CD4-positive, alpha-beta T cell treated with Interleukin-6 at 100 ng/mL for 8 hours (primary cell): ENCODE data around the gene MACROD2.
"Not testable (repeated sequence)": the region's sequence is repeated elsewhere in the genome, so short reads cannot be mapped to it uniquely, and the experiment has no call there.

Source experiments
- DNase-seq: peaks from one replicate; pipeline ENCODE4 v3.0.0-alpha.2; 2020; ENCODE audit warnings: mixed read lengths, low spot score

Gene MACROD2

DNA sequence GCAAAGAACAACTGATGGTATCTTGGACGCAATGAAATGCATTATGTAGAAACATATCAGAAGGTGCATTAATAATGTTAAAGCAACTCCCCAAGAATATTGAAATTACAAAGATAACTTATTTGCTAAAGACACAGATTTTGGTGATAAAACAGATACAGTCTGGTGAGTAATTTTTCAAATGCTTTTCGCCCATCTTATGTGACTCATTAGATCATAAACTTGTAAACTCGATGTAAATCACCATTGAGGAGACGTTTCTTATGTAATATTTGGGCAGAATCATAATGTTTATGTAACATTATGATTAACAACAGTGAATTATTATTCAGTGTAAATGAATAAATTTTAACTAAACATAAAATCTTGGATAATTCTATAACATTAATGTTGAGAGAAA is 1969.8 kb downstream of the MACROD2 start:
- DNase-seq, result no peak

DNA sequence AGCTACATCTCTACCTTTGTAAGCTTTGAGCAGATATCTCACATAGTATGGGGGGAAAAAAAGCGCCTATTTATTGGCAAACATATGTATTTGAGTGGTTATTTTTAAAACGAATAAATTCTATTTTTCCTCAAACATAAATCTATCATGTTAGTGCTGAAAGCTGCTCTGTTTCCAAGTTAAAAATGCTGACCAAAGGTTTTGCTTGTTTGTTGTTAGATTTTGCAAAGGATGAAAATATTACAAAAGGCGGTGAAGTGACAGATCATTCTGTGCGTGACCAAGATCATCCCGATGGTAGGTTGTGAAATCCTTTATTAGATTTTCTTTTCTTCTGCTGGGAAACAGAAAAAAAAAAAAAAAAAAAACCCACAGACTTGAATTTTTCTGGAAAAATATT is 1972.0 kb downstream of the MACROD2 start:
- DNase-seq, result no peak

DNA sequence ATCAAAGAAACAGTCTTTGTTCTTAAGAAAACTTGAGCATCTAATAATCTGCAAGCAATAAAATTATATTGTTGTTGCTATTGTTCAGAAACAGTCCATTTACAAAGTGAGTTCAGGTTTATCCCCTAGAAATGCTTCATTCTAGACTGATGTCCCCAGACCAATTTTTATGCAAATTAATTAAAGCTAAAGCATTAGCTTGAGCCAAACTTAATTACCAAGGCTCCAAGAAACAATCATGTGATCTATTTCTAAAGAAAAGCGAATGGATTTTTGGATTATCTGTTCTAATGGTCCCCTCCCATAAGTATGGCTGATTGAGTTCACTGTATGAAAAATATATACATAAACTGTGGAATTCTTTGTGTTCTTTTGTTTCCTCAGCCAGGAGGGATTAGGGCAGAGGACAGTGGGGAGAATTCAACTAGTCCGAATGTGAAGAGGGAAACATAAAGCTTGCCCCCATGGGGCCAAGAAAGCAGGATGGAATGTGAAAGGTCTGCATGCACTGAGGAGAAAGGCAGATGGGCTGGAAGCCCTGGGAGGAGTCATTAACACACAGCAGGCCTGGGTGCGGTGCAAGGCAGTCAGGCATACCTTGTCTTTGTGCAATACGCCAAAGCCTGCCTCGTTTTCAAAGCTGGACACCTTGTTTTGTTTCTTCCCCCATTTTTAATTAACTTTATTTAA is 1980.9 kb downstream of the MACROD2 start:
- no peak for DNase-seq

DNA sequence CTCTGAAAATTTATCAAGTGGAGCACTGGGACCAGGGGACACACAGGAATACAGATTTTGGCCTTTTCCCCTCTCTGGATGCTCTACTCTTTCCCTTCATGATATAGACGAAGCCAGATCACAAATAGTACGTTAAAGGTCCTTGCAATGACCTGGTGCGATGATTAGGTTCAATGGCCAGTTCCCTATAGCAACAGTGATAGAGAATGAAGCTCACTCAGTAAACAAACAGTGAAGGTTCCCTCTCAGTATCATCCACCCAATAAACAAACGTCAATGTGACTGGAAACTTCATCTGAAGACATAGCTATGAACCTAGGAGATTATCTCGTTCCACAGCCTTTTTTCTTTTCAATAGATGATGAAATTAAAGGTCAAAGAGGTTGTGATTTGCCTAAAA is 1981.7 kb downstream of the MACROD2 start:
- no peak for DNase-seq

DNA sequence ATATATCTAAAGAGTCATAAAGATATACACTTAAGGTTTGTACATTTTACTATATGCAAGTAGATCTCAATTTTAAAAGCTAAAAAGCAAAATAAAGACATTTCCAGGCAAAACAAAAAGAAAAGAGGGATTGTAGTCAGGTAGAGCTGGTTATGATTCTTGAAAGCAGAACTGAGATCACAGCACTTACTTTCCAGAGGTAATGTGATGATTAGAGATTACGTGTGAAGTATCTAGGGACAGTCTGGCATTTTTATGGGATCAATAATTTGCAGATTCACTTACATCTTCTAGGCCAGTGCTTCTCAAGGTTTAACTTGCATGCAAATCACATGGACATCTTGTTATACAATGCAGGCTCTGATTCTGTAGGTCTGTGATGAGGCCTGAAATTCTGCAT is 1982.4 kb downstream of the MACROD2 start:
- DNase-seq, result no peak

DNA sequence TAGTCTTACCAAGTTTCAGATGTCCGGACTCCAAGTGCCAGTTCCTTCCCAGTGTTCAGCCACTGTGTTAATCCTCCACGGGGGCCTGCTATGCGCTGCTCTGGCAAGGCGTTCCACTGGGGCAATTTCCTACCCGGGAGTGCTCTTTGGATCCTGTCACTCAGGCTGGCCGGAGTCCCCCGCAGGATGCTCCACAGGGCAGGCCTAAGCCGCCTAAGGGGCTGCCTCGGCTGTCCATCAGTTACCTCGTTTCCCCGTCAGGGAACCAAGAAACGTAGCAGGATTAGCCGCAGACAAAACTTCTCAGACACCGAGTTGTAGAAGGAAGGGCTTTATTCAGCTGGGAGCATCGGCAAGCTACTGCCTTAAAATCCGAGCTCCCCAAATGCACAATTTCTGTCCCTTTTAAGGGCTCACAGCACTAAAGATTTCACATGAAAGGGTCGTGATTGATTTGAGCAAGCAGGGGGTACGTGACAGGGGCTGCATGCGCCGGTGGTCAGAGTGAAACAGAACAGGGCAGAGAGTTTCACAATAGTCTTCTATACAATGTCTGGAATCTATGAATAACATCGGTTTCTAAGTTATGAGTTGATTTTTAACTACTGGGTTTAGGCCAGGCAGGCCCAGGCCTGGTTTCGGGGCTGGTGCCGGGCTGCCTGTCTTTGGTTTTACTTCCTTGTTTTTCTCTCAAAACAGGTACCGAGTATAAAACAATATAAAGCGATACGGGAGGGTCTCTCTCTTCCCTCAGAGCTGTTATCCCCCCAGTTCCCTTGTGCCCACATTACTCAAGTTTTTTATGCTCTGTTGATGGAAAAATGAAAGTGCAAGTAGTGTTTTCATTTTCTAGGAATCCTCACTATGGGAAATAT is 1990.4 kb downstream of the MACROD2 start:
- DNase-seq, result not testable (repeated sequence)

DNA sequence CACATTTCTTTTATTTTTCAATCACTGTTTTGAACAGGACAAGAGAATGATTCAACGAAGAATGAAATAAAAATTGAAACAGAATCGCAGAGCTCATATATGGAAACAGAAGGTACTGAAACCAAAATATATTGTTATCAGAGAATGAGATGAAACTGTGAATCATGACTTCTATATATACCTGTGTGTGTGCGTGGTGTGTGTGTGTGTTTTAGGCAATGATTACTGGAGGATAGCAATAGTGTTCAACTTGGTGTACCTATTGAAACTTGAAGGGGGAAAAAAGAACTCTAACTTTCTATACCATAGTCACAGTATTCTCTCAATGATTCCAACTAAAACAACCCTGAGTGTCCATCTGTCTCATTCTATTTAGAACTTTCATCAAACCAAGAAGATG is 1991.4 kb downstream of the MACROD2 start:
- DNase-seq, result no peak

DNA sequence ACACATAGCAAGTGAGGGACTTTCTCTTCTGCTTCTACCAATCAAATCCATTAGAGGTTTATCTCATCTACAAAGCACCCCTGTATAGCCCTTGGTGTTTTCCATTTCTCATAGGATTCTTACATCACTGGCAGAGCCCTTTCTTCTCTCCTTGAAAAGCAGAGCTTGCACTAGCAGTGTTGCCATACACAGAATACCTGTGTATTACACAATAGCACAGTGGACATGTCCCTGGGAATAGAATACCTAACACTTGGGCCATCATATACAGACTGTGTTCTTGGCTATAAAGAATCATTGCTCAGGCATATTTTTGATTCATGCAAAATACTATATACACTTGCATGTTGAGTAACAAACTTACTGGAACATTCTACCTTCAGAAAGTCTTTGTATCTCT is 1996.0 kb downstream of the MACROD2 start:
- DNase-seq, result no peak

DNA sequence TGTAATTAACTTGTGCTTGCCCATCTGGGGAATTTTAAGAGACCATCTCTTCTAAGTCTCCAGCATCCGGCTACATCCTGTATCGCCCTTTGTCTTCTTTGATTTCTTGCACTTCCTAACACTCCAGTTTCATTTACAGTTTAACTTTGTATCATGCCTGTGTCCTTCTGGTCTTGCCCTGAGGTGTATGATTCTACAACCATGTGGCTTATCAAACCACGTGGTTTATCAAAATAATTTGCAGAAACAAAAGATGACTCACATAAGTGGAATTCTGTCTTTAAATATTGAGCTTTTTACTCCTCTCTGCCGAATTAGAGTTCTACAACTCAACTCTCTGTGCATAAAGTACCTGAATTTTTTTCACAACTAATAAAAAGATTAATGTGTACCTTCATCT is 1997.2 kb downstream of the MACROD2 start:
- no peak for DNase-seq

DNA sequence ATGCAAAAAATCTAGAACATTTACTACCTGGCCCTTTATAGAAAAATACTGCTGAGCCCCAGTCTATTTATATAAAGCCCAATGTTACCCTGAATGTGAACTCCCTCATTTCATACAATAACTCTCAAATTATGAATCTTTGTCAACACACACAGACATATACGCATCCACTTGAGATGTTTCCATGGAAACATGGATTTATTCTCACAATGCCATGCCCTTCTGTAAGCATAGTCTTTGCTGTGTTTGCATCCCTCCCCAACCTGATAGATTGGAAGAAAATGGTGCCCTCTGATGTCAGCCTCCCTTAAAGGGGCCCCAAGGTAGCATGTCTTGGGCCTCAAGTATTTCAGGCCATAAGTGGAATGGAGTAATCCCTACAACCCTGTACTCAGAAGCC is 2004.8 kb downstream of the MACROD2 start:
- no peak for DNase-seq

DNA sequence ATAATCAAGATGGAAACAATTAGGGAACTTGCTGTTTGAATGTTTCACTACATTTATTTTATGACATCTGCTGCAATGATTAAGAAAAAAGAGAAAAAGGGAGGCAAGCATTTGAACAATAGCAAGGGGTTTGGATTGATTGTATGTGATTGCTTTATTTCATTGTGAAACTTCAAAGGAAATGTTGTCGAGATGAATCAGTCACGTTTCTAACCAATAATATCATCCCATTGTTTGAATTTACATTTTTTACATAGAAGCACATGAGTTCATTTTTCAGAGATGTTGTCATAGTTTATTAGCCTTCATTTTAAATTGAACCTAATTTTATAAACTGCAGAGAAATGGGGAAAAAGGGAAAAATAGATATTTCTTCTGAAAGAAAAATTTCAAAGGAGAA is 2006.0 kb downstream of the MACROD2 start:
- DNase-seq, result no peak

DNA sequence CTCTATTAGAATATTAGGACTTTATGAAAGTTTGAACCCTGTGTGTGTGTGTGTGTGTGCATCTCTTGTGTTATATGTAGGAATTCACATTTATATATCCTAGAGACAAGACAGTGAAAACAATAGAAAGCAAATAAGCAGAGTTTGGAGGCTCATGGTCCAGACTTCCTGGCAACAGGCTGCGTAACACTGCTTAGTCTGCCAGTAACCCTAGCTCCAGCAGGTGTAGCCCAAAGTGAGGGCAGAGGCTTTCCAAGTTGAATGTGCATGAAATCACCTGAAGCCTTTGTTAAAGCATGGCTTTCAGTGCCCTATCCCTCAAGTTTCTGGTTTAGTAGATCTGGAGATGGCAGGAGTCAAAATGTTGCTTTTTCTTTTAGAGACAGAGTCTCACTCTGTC is 2008.0 kb downstream of the MACROD2 start:
- DNase-seq, result no peak

DNA sequence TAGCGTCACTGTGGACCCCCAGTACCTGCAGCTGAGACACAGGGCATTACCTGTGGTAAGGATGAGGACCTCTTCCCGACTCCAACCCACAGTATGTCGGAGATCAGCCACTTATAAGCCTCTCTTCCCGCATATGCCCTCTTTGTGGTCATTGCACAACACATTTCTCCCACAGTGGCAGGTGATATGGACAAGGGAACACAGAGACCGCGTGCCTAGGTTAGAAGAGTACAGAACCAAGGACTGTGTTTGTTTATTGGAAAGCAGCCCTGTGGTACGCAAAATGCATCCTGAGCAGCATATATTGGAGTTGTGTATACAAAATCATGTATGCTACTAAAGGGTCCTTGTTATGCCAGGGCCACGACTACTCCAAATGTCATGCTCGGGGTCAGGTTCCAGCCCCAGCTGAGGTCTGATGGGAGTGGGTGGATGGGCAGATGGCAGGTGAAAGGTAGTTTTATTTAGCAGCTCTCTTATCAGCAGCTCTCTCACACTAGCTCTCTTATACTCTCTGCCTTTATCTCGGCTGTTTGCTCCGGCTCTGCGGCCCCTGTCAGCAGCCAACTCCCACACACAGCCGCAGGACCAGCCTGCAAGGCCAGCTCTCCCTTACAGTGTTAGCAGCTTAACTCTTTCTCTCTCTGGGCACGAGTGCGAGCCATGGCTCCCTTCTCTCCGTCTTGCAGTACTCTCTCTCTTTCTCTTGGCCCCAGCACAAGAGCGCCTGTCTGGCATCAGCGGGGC is 2009.0 kb downstream of the MACROD2 start:
- no peak for DNase-seq

DNA sequence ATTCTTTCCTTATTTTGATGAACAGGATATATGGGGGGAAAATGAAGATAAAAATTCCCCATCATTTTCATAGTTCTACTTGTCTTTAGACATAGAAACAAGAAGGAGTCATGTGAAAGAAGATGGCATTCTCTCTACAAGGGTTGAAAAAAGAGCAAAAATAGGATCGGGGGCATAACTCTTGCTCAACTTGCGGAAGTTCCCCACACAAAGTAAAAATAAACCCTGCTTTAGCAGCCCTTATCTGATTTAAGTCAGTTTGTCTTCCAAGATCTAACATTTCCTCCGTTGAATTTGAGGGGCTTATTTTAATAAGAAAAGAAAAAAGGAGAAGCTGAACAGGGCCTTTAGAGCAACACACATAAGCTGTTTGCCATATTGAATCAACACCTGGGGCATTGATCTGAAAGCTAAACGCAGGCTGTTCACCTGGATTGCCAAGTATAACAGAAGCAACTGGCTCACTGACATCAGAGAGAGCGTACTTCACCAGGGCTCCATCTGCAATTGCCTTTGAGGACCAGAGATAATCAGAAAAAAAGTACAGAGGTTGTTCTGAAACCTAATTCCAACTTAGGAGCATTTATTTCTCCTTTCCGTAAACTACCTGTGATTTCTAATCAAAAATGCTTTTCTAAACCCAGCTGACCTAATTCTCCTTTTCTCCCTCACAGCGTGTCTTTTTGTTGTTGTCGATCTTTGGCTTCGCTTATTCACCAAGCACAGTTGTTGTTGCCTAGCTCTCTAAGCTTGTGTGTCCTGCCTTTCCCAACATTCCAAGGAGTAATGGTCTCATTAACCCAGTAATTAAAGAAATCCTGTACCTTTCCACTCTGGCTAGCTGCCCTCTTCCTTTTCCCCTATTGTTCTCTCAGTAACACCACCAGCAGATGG is 2010.0 kb downstream of the MACROD2 start:
- no peak for DNase-seq

DNA sequence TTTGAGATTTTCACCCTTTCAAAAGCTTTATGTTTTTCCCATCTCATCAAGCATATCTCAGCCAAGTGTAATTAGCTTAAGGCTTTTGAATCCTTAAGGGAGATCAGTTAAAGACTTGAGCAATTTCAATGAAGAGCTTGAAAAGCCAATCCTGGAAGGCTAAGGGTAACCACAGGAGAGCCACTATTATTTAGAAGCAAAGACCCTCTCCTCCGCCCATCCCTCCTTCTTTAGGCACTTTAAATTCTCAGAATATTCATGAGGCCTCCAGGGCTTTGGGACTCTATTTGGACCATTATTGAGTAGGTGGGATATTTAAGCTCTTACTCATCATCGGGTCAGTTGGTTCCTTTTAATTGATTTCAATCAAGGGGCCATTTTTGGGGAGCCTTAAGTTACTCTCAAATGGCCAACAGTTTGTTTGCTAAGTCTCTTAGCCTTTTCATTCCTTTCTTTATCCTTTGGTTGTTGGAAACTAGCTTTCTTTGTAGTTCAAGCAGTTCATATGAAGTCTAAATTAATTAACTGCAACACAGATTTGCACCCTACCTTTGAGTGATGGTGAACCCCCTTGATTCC is 2010.7 kb downstream of the MACROD2 start:
- no peak for DNase-seq

DNA sequence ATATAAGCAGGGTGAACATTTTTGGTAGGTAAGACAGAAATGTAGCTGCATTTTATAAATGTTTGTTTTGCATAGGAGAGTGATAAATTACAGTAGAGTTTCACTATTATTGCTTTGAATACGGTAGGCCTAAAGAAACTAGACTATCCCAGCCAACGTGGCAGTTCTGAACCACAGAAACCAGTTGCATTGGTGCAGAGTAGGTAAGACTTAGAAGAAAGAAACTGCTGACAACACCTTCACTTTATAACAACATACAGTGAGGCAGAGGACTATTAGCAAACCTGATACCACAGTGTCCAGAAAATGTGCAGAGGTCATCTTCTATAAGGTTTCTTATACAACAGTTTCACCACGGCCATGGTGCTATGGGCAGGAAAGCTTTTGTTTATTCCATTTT is 2011.8 kb downstream of the MACROD2 start:
- DNase-seq, result no peak

DNA sequence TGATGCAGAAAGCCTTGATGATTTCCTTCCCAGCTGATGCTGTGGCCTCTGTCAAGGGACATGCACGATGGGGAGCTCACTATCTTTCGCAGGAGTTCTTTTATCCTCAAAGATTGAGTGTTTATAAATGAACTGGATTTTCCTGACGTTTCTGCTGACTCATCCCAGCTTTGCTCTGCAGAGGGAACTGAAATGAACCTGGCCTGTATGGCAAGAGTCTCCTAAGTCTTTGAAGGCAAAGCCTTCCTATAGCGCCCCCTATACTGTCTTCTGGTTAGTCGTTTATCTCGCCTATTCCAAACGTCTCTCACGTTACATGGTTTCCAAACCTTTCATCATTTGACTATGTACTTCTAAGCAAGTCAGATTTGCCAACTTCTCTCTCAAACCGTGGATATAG is 2012.6 kb downstream of the MACROD2 start:
- no peak for DNase-seq

DNA sequence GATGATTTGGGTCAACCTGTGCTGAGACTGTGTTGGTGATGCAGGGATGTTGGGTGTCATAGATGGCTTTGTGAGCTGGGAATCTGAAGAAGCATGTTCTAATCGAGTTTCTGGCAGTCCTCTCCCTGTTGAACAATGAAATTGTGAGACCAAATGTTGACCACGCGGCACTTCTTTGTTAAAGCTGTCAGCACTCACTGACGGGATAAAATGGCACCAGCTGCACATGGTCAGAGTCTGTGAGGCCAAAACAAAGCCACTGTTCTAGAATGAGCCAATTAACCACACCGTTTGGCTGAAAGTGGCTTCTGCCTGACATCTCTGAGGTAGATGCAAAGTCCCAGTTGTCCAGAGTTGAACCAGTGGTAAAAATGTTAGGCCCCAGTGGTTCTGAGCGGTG is 2015.7 kb downstream of the MACROD2 start:
- DNase-seq, result no peak

DNA sequence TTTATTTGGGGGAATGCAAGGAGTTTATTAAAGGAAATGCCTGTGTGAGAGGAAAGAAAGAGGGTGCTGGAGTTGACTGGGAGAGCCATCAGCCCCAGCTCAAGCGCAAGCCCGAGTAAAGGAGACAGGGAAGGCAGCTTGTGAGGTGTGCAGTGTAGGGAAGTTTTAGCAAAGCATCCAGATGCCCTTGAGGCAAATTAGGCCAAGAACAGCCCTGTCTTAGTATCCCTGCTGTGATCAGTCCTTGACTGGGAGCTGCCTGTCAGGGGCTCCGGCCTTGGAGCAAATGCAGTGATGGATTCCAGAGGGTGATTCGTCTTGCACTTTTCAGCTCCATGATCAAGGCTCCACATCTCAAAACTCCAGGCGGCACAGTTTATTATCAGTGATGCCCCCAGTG is 2016.2 kb downstream of the MACROD2 start:
- DNase-seq, result no peak

DNA sequence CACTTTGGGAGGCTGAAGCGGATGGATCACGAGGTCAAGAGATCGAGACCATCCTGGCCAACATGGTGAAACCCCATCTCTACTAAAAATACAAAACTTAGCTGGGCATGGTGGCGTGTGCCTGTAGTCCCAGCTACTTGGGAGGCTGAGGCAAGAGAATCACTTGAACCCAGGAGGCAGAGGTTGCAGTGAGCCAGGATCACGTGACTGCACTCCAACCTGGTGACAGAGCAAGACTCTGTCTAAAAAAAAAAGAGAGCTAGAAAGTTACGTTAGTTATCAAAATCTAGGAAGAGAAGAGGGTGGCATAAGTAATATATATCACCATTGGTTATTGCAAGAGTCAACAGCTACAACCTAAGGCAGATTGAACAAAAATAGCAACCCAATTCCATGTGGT is 2017.6 kb downstream of the MACROD2 start:
- not testable (repeated sequence) for DNase-seq

DNA sequence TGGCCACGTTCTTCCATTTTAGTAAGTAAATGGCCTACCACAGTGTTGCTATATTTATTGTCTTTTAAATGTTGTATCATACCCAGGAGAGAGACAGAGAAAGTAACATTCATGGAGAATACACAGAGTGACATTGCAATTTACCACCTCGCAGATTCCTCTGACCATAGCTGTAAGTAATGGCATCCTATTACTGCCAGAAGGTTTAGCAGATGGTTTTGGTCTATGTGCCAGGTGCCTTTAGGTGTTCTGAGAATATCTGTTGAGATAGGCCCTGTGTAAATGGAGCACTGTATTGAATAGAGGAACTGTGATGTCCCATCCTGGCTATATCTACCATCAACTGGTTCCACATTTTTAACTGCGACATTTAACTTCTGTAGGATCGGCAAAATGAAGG is 2018.3 kb downstream of the MACROD2 start:
- no peak for DNase-seq

DNA sequence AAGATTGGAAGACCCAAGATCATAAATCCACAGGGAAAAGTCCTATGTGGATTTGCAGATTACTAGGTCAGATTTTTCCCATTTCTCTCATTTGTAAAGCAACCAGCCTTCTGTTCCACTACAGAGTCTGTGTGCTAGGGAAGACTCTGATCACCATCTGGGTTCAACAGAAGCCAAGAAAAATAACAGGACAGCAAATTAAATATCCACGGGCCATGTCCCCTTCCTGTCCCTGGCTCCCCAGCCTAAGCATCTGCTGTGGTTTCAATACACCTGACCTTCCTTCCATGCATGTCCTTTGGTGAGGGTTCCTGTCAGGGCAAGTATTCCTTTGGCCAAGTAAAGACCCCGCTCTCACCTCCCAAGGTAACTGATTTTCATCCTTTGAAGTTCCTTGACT is 2019.1 kb downstream of the MACROD2 start:
- no peak for DNase-seq
